GM12801 (cell line): ENCODE measurements around the gene OR4K5.

ENCODE experiments used
- TF ChIP-seq, protein P1 (sequence below): IDR thresholded peaks from one replicate; pipeline ENCODE4 v1.5.1; 2011; ENCODE audit warnings: control low read depth; ENCODE audit not compliant: insufficient read length; ENCODE audit errors: extremely low read depth

OR4K5 gene

DNA sequence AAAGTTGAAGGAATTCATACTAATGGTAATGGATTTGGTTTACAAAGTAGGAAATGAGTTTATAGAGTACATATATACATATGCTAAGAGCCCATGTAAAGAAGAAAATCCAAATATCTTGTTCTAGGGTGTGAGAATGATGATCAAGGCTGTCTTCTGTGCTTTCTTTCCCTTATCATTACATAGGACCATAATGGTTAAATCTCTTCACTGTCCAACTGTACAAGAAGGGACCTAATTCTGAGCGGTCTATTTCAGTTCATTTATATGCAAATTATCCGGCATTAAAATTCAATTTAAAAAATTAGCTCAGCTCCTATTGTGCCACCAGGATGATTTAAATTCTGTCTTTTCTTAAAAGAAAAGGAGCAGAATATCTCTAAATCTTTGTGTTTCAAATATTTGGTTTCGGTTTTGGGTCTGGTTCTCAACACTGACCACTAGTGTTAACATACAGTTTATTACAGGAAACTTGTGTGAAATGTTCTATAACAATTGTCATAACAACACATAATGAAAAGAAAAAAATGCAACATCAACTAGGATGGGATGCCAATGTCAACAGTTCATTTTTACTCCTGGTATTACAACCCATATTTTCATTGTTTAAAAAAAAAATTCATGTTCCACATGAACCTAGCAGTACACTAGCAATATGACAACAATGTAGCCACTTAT, 27.1 kb downstream of the OR4K5 start:
- TF ChIP-seq, protein P1, sequence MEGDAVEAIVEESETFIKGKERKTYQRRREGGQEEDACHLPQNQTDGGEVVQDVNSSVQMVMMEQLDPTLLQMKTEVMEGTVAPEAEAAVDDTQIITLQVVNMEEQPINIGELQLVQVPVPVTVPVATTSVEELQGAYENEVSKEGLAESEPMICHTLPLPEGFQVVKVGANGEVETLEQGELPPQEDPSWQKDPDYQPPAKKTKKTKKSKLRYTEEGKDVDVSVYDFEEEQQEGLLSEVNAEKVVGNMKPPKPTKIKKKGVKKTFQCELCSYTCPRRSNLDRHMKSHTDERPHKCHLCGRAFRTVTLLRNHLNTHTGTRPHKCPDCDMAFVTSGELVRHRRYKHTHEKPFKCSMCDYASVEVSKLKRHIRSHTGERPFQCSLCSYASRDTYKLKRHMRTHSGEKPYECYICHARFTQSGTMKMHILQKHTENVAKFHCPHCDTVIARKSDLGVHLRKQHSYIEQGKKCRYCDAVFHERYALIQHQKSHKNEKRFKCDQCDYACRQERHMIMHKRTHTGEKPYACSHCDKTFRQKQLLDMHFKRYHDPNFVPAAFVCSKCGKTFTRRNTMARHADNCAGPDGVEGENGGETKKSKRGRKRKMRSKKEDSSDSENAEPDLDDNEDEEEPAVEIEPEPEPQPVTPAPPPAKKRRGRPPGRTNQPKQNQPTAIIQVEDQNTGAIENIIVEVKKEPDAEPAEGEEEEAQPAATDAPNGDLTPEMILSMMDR, result no peak

GRCh38 chr14:19949218-19949617, 28.8 kb downstream of the OR4K5 start:
- TF ChIP-seq, protein P1, result no peak
